Keratinocyte (primary cell): ENCODE measurements around the gene SWI5. TPM values are rescaled to one million over a fixed set of nuclear protein-coding genes. Genes with fewer than 3 reads are reported as not detected.

Experiments
- DNase-seq: peaks from one replicate; pipeline ENCODE4 v3.0.0-alpha.2; 2011; ENCODE audit warnings: low read depth, missing footprints, low spot score
- FAIRE-seq: peaks from 2 replicates; lab custom pipeline; 2011; peaks lifted over from hg19 to GRCh38; lab: Jason Lieb, UNC
- H2AFZ ChIP-seq: 2 replicates; pipeline ENCODE4 v1.6.0; 2012; ENCODE audit warnings: low read length, control low read depth, inconsistent platforms; ENCODE audit not compliant: control insufficient read depth
- H3K27ac ChIP-seq: 2 replicates; pipeline ENCODE4 v1.5.1; 2011; ENCODE audit warnings: low read length; ENCODE audit not compliant: control insufficient read depth, insufficient read depth
- H3K27me3 ChIP-seq: 3 replicates; pipeline ENCODE4 v1.6.0; 2011; ENCODE audit warnings: low read length; ENCODE audit not compliant: control insufficient read depth, insufficient read depth; ENCODE audit errors: extremely low read depth
- H3K36me3 ChIP-seq, 2 experiments: 2 replicates in 1 of 2; 3 replicates in 1 of 2; pipeline ENCODE4 v1.5.1; 2011; ENCODE audit warnings: low read length in 2 of 2, mild to moderate bottlenecking in 1 of 2; ENCODE audit not compliant: control insufficient read depth in 2 of 2, insufficient read depth in 2 of 2; ENCODE audit errors: extremely low read depth in 1 of 2
- H3K4me1 ChIP-seq: 3 replicates; pipeline ENCODE4 v1.5.1; 2011; ENCODE audit warnings: low read length; ENCODE audit not compliant: control insufficient read depth, insufficient read depth; ENCODE audit errors: extremely low read depth
- H3K4me2 ChIP-seq: 3 replicates; pipeline ENCODE4 v1.6.0; 2011; ENCODE audit warnings: low read depth, low read length; ENCODE audit not compliant: control insufficient read depth, insufficient read depth; ENCODE audit errors: extremely low read depth
- H3K4me3 ChIP-seq, 3 experiments: fragments of 200-600 bp in 1 of 3; sonication (generic) in 1 of 3; 2 replicates in 2 of 3; 3 replicates in 1 of 3; pipeline ENCODE4 v1.5.1; 2011 to 2016; ENCODE audit warnings: low read length in 3 of 3, mild to moderate bottlenecking in 3 of 3, control low read depth in 2 of 3, inconsistent platforms in 1 of 3, low read depth in 1 of 3, mixed read lengths in 1 of 3, mixed run types in 1 of 3, moderate library complexity in 1 of 3; ENCODE audit not compliant: control insufficient read depth in 2 of 3, insufficient read depth in 2 of 3; ENCODE audit errors: extremely low read depth in 1 of 3
- H3K79me2 ChIP-seq: 2 replicates; pipeline ENCODE4 v1.6.0; 2012; ENCODE audit warnings: low read length; ENCODE audit not compliant: control insufficient read depth, insufficient read depth
- H3K9ac ChIP-seq: 3 replicates; pipeline ENCODE4 v1.6.0; 2011; ENCODE audit warnings: low read length; ENCODE audit not compliant: control insufficient read depth, insufficient read depth; ENCODE audit errors: extremely low read depth
- H3K9me1 ChIP-seq: 3 replicates; pipeline ENCODE4 v1.6.0; 2011; ENCODE audit warnings: low read length; ENCODE audit not compliant: control insufficient read depth, insufficient read depth; ENCODE audit errors: extremely low read depth
- H3K9me3 ChIP-seq: 2 replicates; pipeline ENCODE4 v1.5.1; 2012; ENCODE audit warnings: low read depth, low read length; ENCODE audit not compliant: control insufficient read depth
- H4K20me1 ChIP-seq: 3 replicates; pipeline ENCODE4 v1.6.0; 2011; ENCODE audit warnings: low read length; ENCODE audit not compliant: control insufficient read depth, insufficient read depth; ENCODE audit errors: extremely low read depth
- CTCF ChIP-seq, 3 experiments: IDR thresholded peaks in 1 of 3; conservative IDR thresholded peaks in 1 of 3; optimal IDR thresholded peaks in 1 of 3; 2 replicates in 2 of 3; 3 replicates in 1 of 3; pipeline versions ENCODE3 to v1.5.1; 2011; ENCODE audit warnings: low read length in 3 of 3, mild to moderate bottlenecking in 3 of 3, moderate library complexity in 2 of 3, control low read depth in 1 of 3, inconsistent platforms in 1 of 3; ENCODE audit not compliant: insufficient read depth in 2 of 3; ENCODE audit errors: extremely low read depth in 1 of 3
- EZH2 ChIP-seq: IDR thresholded peaks from one replicate; pipeline ENCODE4 v1.6.1; 2012; ENCODE audit warnings: inconsistent platforms, mild to moderate bottlenecking, low read length, moderate library complexity
- dilution Hi-C: fragments of 300-500 bp; cut with MboI; formaldehyde crosslinking; loops from one replicate; pipeline ENCODE4 v1.7.0; 2020; ENCODE audit warnings: low sequenced_read_pairs; ENCODE audit not compliant: extremely low pct_ligation_motif_present
- polyA plus RNA-seq, 5 experiments: library from polyadenylated mRNA; depleted of rRNA in 3 of 5; stranded (reverse) in 3 of 5; stranded (forward) in 1 of 5; unstranded in 1 of 5; fragments of >200 nt; gene quantifications; 1 replicate in 1 of 5; 2 replicates in 3 of 5; 3 replicates in 1 of 5; pipeline versions ENCODE4 v1.2.1 to v1.2.3, GENCODE V29; 2011 to 2012; ENCODE audit warnings: missing spikeins in 2 of 5, low read depth in 1 of 5, low replicate concordance in 1 of 5

SWI5 gene
- polyA plus RNA-seq, 1 donor (not counting 4 experiments of a cell fraction or from before 2014, with no cell fraction given): 39.4 TPM

- no peak overlapping the region for H2AFZ ChIP-seq
- TF ChIP-seq CTCF (optimal IDR thresholded peaks at IDR 0.05 in 1 of 3, IDR thresholded peaks at IDR 0.05 in 1 of 3, conservative IDR thresholded peaks at IDR 0.05 in 1 of 3; ENCODE audit: extremely low read depth in 1 of 3, insufficient read depth in 2 of 3, low read length in 3 of 3): no peak
- no peak for TF ChIP-seq EZH2
- no peak overlapping the region for H3K4me2 ChIP-seq
- H3K9ac ChIP-seq: no peak overlapping the region
- dilution Hi-C loops: no loop called here
- DNase-seq: no peak
- peaks cover 2% of the 10 kb centered on the region for H3K9me1 ChIP-seq
- H3K79me2 ChIP-seq: no peaks in the 10 kb centered on the region
- no peak overlapping the region for H3K4me3 ChIP-seq
- no peak overlapping the region for H3K27ac ChIP-seq
- no peaks in the 10 kb centered on the region for H4K20me1 ChIP-seq
- H3K36me3 ChIP-seq: peaks cover 0 to 16% of the 10 kb centered on the region in 2 experiments
- no peak for FAIRE-seq
- no peaks in the 10 kb centered on the region for H3K9me3 ChIP-seq
- H3K4me1 ChIP-seq: no peaks in the 10 kb centered on the region
- H3K27me3 ChIP-seq: no peaks in the 10 kb centered on the region
These were observed 9.1 kb downstream of the SWI5 start for GRCh38 chr9:128285033-128285784.

- dilution Hi-C loops: no loop called here
- Histone ChIP-seq H3K4me1 (no peaks in the 10 kb centered on the region), H4K20me1 (no peaks in the 10 kb centered on the region), H3K4me3 (no peak overlapping the region), H3K27ac (no peak overlapping the region), H3K79me2 (no peaks in the 10 kb centered on the region), H3K36me3 (peaks cover 0 to 16% of the 10 kb centered on the region in 2 experiments), H3K9ac (no peak overlapping the region), H3K9me3 (no peaks in the 10 kb centered on the region), H3K27me3 (no peaks in the 10 kb centered on the region), H3K9me1 (peaks cover 2% of the 10 kb centered on the region), H3K4me2 (no peak overlapping the region), H2AFZ (no peak overlapping the region)
- TF ChIP-seq CTCF (optimal IDR thresholded peaks at IDR 0.05 in 1 of 3, IDR thresholded peaks at IDR 0.05 in 1 of 3, conservative IDR thresholded peaks at IDR 0.05 in 1 of 3; ENCODE audit: extremely low read depth in 1 of 3, insufficient read depth in 2 of 3, low read length in 3 of 3): no peak
- no peak for TF ChIP-seq EZH2
- FAIRE-seq: no peak
- no peak for DNase-seq
These were observed 10.4 kb downstream of the SWI5 start for GRCh38 chr9:128286440-128286839.
